ENCODE data around the gene SLC25A39.

The SLC25A39 gene

DNA sequence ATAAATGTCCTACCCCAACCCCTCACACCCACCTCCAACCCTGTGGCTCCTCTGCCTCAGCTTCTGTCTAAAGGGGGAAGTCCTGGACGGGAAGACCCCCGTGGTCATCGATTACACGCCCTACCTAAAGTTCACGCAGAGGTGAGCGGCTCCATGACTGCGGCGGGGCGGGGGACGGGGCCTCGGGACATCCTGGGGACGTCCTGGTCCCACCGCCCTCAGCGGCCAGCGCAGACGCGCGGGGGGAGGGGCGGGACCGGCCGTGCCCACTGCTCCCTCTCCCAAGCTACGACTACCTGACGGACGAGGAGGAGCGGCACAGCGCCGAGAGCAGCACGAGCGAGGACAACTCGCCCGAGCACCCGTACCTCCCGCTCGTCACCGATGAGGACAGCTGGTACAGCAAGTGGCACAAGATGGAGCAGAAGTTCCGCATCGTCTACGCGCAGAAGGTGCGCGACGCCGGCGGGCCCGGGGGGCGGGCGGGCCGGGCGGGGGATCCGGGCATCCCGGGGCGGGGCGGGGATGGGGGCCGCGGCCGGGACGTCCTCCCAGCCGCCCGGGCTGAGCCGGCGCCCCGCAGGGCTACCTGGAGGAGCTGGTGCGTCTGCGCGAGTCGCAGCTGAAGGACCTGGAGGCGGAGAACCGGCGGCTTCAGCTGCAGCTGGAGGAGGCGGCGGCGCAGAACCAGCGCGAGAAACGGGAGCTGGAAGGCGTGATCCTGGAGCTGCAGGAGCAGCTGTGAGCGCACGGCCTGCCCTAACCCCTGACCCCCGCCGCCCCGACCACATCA lies 9.6 kb downstream of the SLC25A39 start:
- H3K4me3 ChIP-seq (replicated peaks; ENCODE audit: insufficient read depth, low read length): peak overlapping the region; percentile 27
- no peak for TF ChIP-seq GABPA (IDR thresholded peaks at IDR 0.05; ENCODE audit: low read depth)
- TF ChIP-seq, protein P1, sequence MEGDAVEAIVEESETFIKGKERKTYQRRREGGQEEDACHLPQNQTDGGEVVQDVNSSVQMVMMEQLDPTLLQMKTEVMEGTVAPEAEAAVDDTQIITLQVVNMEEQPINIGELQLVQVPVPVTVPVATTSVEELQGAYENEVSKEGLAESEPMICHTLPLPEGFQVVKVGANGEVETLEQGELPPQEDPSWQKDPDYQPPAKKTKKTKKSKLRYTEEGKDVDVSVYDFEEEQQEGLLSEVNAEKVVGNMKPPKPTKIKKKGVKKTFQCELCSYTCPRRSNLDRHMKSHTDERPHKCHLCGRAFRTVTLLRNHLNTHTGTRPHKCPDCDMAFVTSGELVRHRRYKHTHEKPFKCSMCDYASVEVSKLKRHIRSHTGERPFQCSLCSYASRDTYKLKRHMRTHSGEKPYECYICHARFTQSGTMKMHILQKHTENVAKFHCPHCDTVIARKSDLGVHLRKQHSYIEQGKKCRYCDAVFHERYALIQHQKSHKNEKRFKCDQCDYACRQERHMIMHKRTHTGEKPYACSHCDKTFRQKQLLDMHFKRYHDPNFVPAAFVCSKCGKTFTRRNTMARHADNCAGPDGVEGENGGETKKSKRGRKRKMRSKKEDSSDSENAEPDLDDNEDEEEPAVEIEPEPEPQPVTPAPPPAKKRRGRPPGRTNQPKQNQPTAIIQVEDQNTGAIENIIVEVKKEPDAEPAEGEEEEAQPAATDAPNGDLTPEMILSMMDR (IDR thresholded peaks at IDR 0.05; ENCODE audit: insufficient read depth, low read length): no peak
- no peak for TF ChIP-seq REST (IDR thresholded peaks at IDR 0.05; ENCODE audit: insufficient replicate concordance, low read depth)
- TF ChIP-seq SPI1 (IDR thresholded peaks at IDR 0.05; ENCODE audit: borderline replicate concordance, low read depth): no peak
- no peak for TF ChIP-seq POLR2AphosphoS5 (IDR thresholded peaks at IDR 0.05; ENCODE audit: low read depth)
- peak in 1 of 2 experiments; percentile 23 for DNase-seq (ENCODE audit: low read depth in 1 of 2, low spot score in 1 of 2)
- H3K27ac ChIP-seq (replicated peaks): no peak overlapping the region
- peaks cover 29% of the 10 kb centered on the region for H3K27me3 ChIP-seq (ENCODE audit: insufficient read depth, poor library complexity, severe bottlenecking)

DNA sequence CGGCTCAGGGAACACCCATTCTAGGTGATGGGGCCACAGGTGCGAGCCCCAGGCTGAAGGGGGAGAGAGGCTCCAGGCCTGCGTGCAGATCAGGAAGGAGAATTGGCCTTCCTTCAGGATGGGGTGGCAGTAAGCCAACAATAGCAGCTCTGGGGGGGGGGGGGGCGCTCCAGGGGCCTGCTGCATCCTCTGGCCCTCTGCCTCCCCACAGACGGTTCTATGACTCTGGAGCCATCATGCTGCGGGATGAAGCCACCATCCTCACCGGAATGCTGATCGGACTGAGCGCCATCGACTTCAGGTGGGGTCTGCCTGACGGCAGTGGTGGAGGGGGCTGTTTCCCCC lies 10.1 kb downstream of the SLC25A39 start:
- Histone ChIP-seq H3K4me3 (replicated peaks; ENCODE audit: insufficient read depth, low read length) (no peak overlapping the region), H3K27me3 (ENCODE audit: insufficient read depth, poor library complexity, severe bottlenecking) (peaks cover 29% of the 10 kb centered on the region), H3K27ac (replicated peaks) (no peak overlapping the region)
- no peak for DNase-seq (ENCODE audit: low read depth in 1 of 2, low spot score in 1 of 2)
- TF ChIP-seq REST (IDR thresholded peaks at IDR 0.05; ENCODE audit: insufficient replicate concordance, low read depth) (no peak), SPI1 (IDR thresholded peaks at IDR 0.05; ENCODE audit: borderline replicate concordance, low read depth) (no peak), POLR2AphosphoS5 (IDR thresholded peaks at IDR 0.05; ENCODE audit: low read depth) (no peak), GABPA (IDR thresholded peaks at IDR 0.05; ENCODE audit: low read depth) (no peak)
- TF ChIP-seq, protein P1 (IDR thresholded peaks at IDR 0.05; ENCODE audit: insufficient read depth, low read length): no peak

GRCh38 chr17:44314031-44314430 lies 10.6 kb downstream of the SLC25A39 start:
- DNase-seq (ENCODE audit: low read depth in 1 of 2, low spot score in 1 of 2): no peak
- no peak for TF ChIP-seq REST (IDR thresholded peaks at IDR 0.05; ENCODE audit: insufficient replicate concordance, low read depth)
- TF ChIP-seq SPI1 (IDR thresholded peaks at IDR 0.05; ENCODE audit: borderline replicate concordance, low read depth): no peak
- no peak for TF ChIP-seq POLR2AphosphoS5 (IDR thresholded peaks at IDR 0.05; ENCODE audit: low read depth)
- no peak for TF ChIP-seq GABPA (IDR thresholded peaks at IDR 0.05; ENCODE audit: low read depth)
- TF ChIP-seq, protein P1 (IDR thresholded peaks at IDR 0.05; ENCODE audit: insufficient read depth, low read length): no peak
- no peak overlapping the region for H3K27ac ChIP-seq (replicated peaks)

More at GRCh38 chr17:44314031-44314430, 10.6 kb downstream of the SLC25A39 start:
- Histone ChIP-seq H3K4me3 (replicated peaks; ENCODE audit: insufficient read depth, low read length) (no peak overlapping the region), H3K27me3 (ENCODE audit: insufficient read depth, poor library complexity, severe bottlenecking) (peaks cover 29% of the 10 kb centered on the region)
